ENCODE measurements around the gene SRL.
"Not testable (repeated sequence)": the region's sequence is repeated elsewhere in the genome, so short reads cannot be mapped to it uniquely, and the experiment has no call there.

The SRL gene

GRCh38 chr16:4166821-4167220 is 75.1 kb downstream of the SRL start:
- no peak for DNase-seq

- no peak for DNase-seq
These were observed 81.0 kb downstream of the SRL start for GRCh38 chr16:4160658-4161430.

GRCh38 chr16:4159726-4160125 is 82.2 kb downstream of the SRL start:
- no peak for DNase-seq

- no peak for DNase-seq
These were observed 83.5 kb downstream of the SRL start for GRCh38 chr16:4158143-4159093.

- DNase-seq = no peak
These were observed 84.5 kb downstream of the SRL start for GRCh38 chr16:4157376-4157825.

GRCh38 chr16:4156503-4156902 is 85.4 kb downstream of the SRL start:
- DNase-seq = not testable (repeated sequence)

GRCh38 chr16:4153364-4153763 is 88.5 kb downstream of the SRL start:
- not testable (repeated sequence) for DNase-seq

- no peak for DNase-seq
These were observed 89.6 kb downstream of the SRL start for GRCh38 chr16:4152267-4152666.

GRCh38 chr16:4147236-4147635 is 94.6 kb downstream of the SRL start:
- DNase-seq = no peak

GRCh38 chr16:4142268-4142667 is 99.6 kb downstream of the SRL start:
- DNase-seq = no peak

- no peak for DNase-seq
These were observed 100.3 kb downstream of the SRL start for GRCh38 chr16:4141604-4142003.

- no peak for DNase-seq
These were observed 101.2 kb downstream of the SRL start for GRCh38 chr16:4140652-4141051.

- no peak for DNase-seq
These were observed 101.9 kb downstream of the SRL start for GRCh38 chr16:4139968-4140367.

All from nucleus accumbens (tissue), 56 donors.